Erythroblast (primary cell): ENCODE results near the gene HHLA2.

Experiments used
- GATA1 ChIP-seq: IDR thresholded peaks from 2 replicates; pipeline ENCODE4 v1.6.1; 2011; ENCODE audit warnings: low read depth, mild to moderate bottlenecking, control low read depth, low read length, moderate library complexity
- POLR2A ChIP-seq: IDR thresholded peaks from 2 replicates; pipeline ENCODE4 v1.6.1; 2011; ENCODE audit warnings: mild to moderate bottlenecking, low read length

GRCh38 chr3:108398510-108398909 lies 102.2 kb downstream of the HHLA2 start:
- no peak for TF ChIP-seq POLR2A
- TF ChIP-seq GATA1: no peak
